ENCODE measurements around the gene ACOT11. TPM values are rescaled to one million over a fixed set of nuclear protein-coding genes. Genes with fewer than 3 reads are reported as not detected.
A peak's percentile ranks its signal among the peaks of the same experiment; 100 is the strongest.

Gene ACOT11
- total and polyA plus RNA-seq, 9 of the 15 experiments (the other 6 are each of a cell fraction or from before 2014, with no cell fraction given) = 0.04 to 1.2 (median 0.64) TPM; not detected in 2

GRCh38 chr1:54575161-54575560, 27.1 kb downstream of the ACOT11 start (continued):
- TF ChIP-seq PBX2 (CRISPR knock-in tag; IDR thresholded peaks at IDR 0.05; ENCODE audit: low read depth) = no peak
- peak; percentile 37; the same call in 1 of the 2 replicates for TF ChIP-seq PBX2 (tag; conservative IDR thresholded peaks at IDR 0.05; ENCODE audit: low read depth)
- no peak for TF ChIP-seq MXI1 (IDR thresholded peaks at IDR 0.05; ENCODE audit: low read depth, low read length)
- TF ChIP-seq, protein P1, sequence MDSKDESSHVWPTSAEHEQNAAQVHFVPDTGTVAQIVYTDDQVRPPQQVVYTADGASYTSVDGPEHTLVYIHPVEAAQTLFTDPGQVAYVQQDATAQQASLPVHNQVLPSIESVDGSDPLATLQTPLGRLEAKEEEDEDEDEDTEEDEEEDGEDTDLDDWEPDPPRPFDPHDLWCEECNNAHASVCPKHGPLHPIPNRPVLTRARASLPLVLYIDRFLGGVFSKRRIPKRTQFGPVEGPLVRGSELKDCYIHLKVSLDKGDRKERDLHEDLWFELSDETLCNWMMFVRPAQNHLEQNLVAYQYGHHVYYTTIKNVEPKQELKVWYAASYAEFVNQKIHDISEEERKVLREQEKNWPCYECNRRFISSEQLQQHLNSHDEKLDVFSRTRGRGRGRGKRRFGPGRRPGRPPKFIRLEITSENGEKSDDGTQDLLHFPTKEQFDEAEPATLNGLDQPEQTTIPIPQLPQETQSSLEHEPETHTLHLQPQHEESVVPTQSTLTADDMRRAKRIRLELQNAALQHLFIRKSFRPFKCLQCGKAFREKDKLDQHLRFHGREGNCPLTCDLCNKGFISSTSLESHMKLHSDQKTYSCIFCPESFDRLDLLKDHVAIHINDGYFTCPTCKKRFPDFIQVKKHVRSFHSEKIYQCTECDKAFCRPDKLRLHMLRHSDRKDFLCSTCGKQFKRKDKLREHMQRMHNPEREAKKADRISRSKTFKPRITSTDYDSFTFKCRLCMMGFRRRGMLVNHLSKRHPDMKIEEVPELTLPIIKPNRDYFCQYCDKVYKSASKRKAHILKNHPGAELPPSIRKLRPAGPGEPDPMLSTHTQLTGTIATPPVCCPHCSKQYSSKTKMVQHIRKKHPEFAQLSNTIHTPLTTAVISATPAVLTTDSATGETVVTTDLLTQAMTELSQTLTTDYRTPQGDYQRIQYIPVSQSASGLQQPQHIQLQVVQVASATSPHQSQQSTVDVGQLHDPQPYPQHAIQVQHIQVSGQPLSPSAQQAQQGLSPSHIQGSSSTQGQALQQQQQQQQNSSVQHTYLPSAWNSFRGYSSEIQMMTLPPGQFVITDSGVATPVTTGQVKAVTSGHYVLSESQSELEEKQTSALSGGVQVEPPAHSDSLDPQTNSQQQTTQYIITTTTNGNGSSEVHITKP (IDR thresholded peaks at IDR 0.05; ENCODE audit: partially characterized antibody) = peak; percentile 26
- 0 out of 4 replicates have a peak, but pooled peaks of 1 of the 2 experiments have one; percentile 9 for TF ChIP-seq KDM1A (IDR thresholded peaks at IDR 0.05)
- TF ChIP-seq ZFX (CRISPR knock-in tag; IDR thresholded peaks at IDR 0.05) = peak; percentile 28; the same call in 1 of the 2 replicates
- no peak for TF ChIP-seq ZNF79 (CRISPR knock-in tag; IDR thresholded peaks at IDR 0.05; ENCODE audit: low read depth)
- TF ChIP-seq, protein P2, sequence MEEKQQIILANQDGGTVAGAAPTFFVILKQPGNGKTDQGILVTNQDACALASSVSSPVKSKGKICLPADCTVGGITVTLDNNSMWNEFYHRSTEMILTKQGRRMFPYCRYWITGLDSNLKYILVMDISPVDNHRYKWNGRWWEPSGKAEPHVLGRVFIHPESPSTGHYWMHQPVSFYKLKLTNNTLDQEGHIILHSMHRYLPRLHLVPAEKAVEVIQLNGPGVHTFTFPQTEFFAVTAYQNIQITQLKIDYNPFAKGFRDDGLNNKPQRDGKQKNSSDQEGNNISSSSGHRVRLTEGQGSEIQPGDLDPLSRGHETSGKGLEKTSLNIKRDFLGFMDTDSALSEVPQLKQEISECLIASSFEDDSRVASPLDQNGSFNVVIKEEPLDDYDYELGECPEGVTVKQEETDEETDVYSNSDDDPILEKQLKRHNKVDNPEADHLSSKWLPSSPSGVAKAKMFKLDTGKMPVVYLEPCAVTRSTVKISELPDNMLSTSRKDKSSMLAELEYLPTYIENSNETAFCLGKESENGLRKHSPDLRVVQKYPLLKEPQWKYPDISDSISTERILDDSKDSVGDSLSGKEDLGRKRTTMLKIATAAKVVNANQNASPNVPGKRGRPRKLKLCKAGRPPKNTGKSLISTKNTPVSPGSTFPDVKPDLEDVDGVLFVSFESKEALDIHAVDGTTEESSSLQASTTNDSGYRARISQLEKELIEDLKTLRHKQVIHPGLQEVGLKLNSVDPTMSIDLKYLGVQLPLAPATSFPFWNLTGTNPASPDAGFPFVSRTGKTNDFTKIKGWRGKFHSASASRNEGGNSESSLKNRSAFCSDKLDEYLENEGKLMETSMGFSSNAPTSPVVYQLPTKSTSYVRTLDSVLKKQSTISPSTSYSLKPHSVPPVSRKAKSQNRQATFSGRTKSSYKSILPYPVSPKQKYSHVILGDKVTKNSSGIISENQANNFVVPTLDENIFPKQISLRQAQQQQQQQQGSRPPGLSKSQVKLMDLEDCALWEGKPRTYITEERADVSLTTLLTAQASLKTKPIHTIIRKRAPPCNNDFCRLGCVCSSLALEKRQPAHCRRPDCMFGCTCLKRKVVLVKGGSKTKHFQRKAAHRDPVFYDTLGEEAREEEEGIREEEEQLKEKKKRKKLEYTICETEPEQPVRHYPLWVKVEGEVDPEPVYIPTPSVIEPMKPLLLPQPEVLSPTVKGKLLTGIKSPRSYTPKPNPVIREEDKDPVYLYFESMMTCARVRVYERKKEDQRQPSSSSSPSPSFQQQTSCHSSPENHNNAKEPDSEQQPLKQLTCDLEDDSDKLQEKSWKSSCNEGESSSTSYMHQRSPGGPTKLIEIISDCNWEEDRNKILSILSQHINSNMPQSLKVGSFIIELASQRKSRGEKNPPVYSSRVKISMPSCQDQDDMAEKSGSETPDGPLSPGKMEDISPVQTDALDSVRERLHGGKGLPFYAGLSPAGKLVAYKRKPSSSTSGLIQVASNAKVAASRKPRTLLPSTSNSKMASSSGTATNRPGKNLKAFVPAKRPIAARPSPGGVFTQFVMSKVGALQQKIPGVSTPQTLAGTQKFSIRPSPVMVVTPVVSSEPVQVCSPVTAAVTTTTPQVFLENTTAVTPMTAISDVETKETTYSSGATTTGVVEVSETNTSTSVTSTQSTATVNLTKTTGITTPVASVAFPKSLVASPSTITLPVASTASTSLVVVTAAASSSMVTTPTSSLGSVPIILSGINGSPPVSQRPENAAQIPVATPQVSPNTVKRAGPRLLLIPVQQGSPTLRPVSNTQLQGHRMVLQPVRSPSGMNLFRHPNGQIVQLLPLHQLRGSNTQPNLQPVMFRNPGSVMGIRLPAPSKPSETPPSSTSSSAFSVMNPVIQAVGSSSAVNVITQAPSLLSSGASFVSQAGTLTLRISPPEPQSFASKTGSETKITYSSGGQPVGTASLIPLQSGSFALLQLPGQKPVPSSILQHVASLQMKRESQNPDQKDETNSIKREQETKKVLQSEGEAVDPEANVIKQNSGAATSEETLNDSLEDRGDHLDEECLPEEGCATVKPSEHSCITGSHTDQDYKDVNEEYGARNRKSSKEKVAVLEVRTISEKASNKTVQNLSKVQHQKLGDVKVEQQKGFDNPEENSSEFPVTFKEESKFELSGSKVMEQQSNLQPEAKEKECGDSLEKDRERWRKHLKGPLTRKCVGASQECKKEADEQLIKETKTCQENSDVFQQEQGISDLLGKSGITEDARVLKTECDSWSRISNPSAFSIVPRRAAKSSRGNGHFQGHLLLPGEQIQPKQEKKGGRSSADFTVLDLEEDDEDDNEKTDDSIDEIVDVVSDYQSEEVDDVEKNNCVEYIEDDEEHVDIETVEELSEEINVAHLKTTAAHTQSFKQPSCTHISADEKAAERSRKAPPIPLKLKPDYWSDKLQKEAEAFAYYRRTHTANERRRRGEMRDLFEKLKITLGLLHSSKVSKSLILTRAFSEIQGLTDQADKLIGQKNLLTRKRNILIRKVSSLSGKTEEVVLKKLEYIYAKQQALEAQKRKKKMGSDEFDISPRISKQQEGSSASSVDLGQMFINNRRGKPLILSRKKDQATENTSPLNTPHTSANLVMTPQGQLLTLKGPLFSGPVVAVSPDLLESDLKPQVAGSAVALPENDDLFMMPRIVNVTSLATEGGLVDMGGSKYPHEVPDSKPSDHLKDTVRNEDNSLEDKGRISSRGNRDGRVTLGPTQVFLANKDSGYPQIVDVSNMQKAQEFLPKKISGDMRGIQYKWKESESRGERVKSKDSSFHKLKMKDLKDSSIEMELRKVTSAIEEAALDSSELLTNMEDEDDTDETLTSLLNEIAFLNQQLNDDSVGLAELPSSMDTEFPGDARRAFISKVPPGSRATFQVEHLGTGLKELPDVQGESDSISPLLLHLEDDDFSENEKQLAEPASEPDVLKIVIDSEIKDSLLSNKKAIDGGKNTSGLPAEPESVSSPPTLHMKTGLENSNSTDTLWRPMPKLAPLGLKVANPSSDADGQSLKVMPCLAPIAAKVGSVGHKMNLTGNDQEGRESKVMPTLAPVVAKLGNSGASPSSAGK (IDR thresholded peaks at IDR 0.05) = 0 out of 2 replicates have a peak, but pooled peaks have one; percentile 28
- TF ChIP-seq ZNF224 (CRISPR knock-in tag; IDR thresholded peaks at IDR 0.05) = no peak
